Lower lobe of right lung (tissue), 2 donors: ENCODE results near the gene STOML2. TPM values are rescaled to one million over a fixed set of nuclear protein-coding genes. Genes with fewer than 3 reads are reported as not detected.

Source experiments
- ATAC-seq, 2 donors: fragments of 200-7000 bp; cut with Tn5 transposase; one replicate each; pipeline ENCODE4 v1.9.1; 2020 to 2022; ENCODE audit warnings: mild to moderate bottlenecking in 2 of 2, moderate library complexity in 2 of 2
- DNase-seq: peaks from one replicate; pipeline ENCODE4 v3.0.0-alpha.2; 2020
- H3K27ac ChIP-seq: fragments of 200-600 bp; one replicate; pipeline ENCODE4 v1.8.0; 2022
- H3K27me3 ChIP-seq: fragments of 200-600 bp; one replicate; pipeline ENCODE4 v1.8.0; 2022; ENCODE audit warnings: low read depth
- H3K36me3 ChIP-seq: fragments of 200-600 bp; one replicate; pipeline ENCODE4 v1.8.0; 2022; ENCODE audit warnings: mild to moderate bottlenecking
- H3K4me1 ChIP-seq: fragments of 200-600 bp; one replicate; pipeline ENCODE4 v1.8.0; 2022
- H3K4me3 ChIP-seq: fragments of 200-600 bp; one replicate; pipeline ENCODE4 v1.8.0; 2022; ENCODE audit warnings: mild to moderate bottlenecking
- H3K9me3 ChIP-seq: fragments of 200-600 bp; one replicate; pipeline ENCODE4 v1.8.0; 2022
- CTCF ChIP-seq: fragments of 200-600 bp; IDR thresholded peaks from one replicate; pipeline ENCODE4 v1.8.0; 2022; ENCODE audit warnings: antibody characterized with exemption, mild to moderate bottlenecking
- intact Hi-C: fragments of 100-400 bp; cut with DNase I; formaldehyde crosslinking; loops from one replicate; pipeline ENCODE4 v1.11.0; 2022
- total RNA-seq: library from RNA; stranded (reverse); fragmentation: NEBNext Ultra II Directional; extraction: Animal tissue kit (Norgen Biotek cat#: 25700); gene quantifications from one replicate; pipeline ENCODE4 v1.2.1, GENCODE V29; 2021
- donor health status: DM: no; HTN: yes; CAD: no; lungs with severe emphysema.

Gene STOML2
- total RNA-seq, 1 donor from 2014 or later: 59.0 TPM

- intact Hi-C loops: no loop called here
Observed at GRCh38 chr9:35114840-35115628, 12.1 kb upstream of the STOML2 start.

GRCh38 chr9:35114113-35114839 lies 11.3 kb upstream of the STOML2 start:
- Histone ChIP-seq H3K36me3 (no peaks in the 10 kb centered on the region), H3K4me3 (peak overlapping the region; percentile 57), H3K4me1 (peaks cover 63% of the 10 kb centered on the region), H3K27ac (peak overlapping the region; percentile 86), H3K9me3 (no peaks in the 10 kb centered on the region), H3K27me3 (no peaks in the 10 kb centered on the region)
- ATAC-seq (peak; percentile 2 to 34), DNase-seq (peak; percentile 89)
- intact Hi-C loops: no loop called here
- no peak for TF ChIP-seq CTCF

More at GRCh38 chr9:35114840-35115628, 12.1 kb upstream of the STOML2 start:
- peak in 1 of 2 donors; percentile 25 for ATAC-seq
- DNase-seq: peak; percentile 86
- Histone ChIP-seq H3K9me3 (no peaks in the 10 kb centered on the region), H3K27me3 (no peaks in the 10 kb centered on the region), H3K4me3 (peak overlapping the region; percentile 57), H3K4me1 (peaks cover 55% of the 10 kb centered on the region), H3K36me3 (no peaks in the 10 kb centered on the region), H3K27ac (peak overlapping the region; percentile 86)
- no peak for TF ChIP-seq CTCF

- intact Hi-C loops: no loop called here
- H3K4me3 ChIP-seq: peak overlapping the region; percentile 80
- no peaks in the 10 kb centered on the region for H3K9me3 ChIP-seq
- no peaks in the 10 kb centered on the region for H3K27me3 ChIP-seq
- ATAC-seq: no peak
- peaks cover 68% of the 10 kb centered on the region for H3K4me1 ChIP-seq
- H3K27ac ChIP-seq: peak overlapping the region; percentile 81
- DNase-seq: no peak
- peaks cover 13% of the 10 kb centered on the region for H3K36me3 ChIP-seq
- no peak for TF ChIP-seq CTCF
Observed at GRCh38 chr9:35112257-35113020, 9.5 kb upstream of the STOML2 start.

GRCh38 chr9:35111001-35111933 lies 8.3 kb upstream of the STOML2 start:
- H3K27me3 ChIP-seq: no peaks in the 10 kb centered on the region
- peak; percentile 84 to 88 for ATAC-seq
- H3K9me3 ChIP-seq: no peaks in the 10 kb centered on the region
- peak overlapping the region; percentile 80 for H3K4me3 ChIP-seq
- peaks cover 25% of the 10 kb centered on the region for H3K36me3 ChIP-seq
- no peak for TF ChIP-seq CTCF
- H3K27ac ChIP-seq: peak overlapping the region; percentile 88
- intact Hi-C loops: no loop called here
- peaks cover 59% of the 10 kb centered on the region for H3K4me1 ChIP-seq
- peak; percentile 99 for DNase-seq
